Osteoblast (primary cell): Measurements from ENCODE around the gene DNAH7. TPM values are rescaled to one million over a fixed set of nuclear protein-coding genes. Genes with fewer than 3 reads are reported as not detected.

Source experiments
- DNase-seq: peaks from one replicate; pipeline ENCODE4 v3.0.0; 2011; ENCODE audit warnings: low spot score, mixed read lengths; ENCODE audit not compliant: insufficient read length; ENCODE audit errors: missing footprints
- H2AFZ ChIP-seq: 2 replicates; pipeline ENCODE4 v1.6.0; 2011; ENCODE audit warnings: mild to moderate bottlenecking, low read length
- H3K27ac ChIP-seq: 2 replicates; pipeline ENCODE4 v1.5.1; 2011; ENCODE audit warnings: mild to moderate bottlenecking, low read depth, low read length, moderate library complexity
- H3K27me3 ChIP-seq: 2 replicates; pipeline ENCODE4 v1.6.0; 2012; ENCODE audit warnings: mild to moderate bottlenecking, control low read depth, inconsistent platforms, low read length, moderate library complexity; ENCODE audit not compliant: insufficient read depth
- H3K36me3 ChIP-seq: 2 replicates; pipeline ENCODE4 v1.5.1; 2011; ENCODE audit warnings: mild to moderate bottlenecking, low read length, control low read depth, moderate library complexity; ENCODE audit not compliant: insufficient read depth
- H3K4me1 ChIP-seq: 2 replicates; pipeline ENCODE4 v1.5.1; 2011; ENCODE audit warnings: mild to moderate bottlenecking, low read length, control low read depth, moderate library complexity; ENCODE audit not compliant: insufficient read depth
- H3K4me2 ChIP-seq: 2 replicates; pipeline ENCODE4 v1.6.0; 2011; ENCODE audit warnings: mild to moderate bottlenecking, low read length; ENCODE audit not compliant: insufficient read depth
- H3K4me3 ChIP-seq: fragments of 200-600 bp; sonication (generic); 3 replicates; pipeline ENCODE4 v1.5.1; 2012; ENCODE audit warnings: mild to moderate bottlenecking, low read length, inconsistent platforms; ENCODE audit not compliant: insufficient read depth
- H3K79me2 ChIP-seq: 2 replicates; pipeline ENCODE4 v1.6.0; 2012; ENCODE audit warnings: mild to moderate bottlenecking, low read length, control low read depth, inconsistent platforms; ENCODE audit not compliant: insufficient read depth
- H3K9me3 ChIP-seq: 2 replicates; pipeline ENCODE4 v1.5.1; 2011; ENCODE audit warnings: low read depth, low read length, control low read depth
- H4K20me1 ChIP-seq: 2 replicates; pipeline ENCODE4 v1.6.0; 2012; ENCODE audit warnings: mild to moderate bottlenecking, low read length, control low read depth; ENCODE audit not compliant: insufficient read depth
- total RNA-seq: library from RNA; depleted of rRNA; stranded (reverse); fragments of >200 nt; gene quantifications from 2 replicates; pipeline ENCODE4 v1.2.3, GENCODE V29; 2012
- TF ChIP-seq, protein P1 (sequence below): IDR thresholded peaks from 2 replicates; pipeline ENCODE4 v1.5.1; 2011; ENCODE audit warnings: mild to moderate bottlenecking, low read depth, low read length, moderate library complexity; ENCODE audit errors: extremely low read depth

DNAH7 gene
- total RNA-seq, 1 donor, result 2.5 TPM

DNA sequence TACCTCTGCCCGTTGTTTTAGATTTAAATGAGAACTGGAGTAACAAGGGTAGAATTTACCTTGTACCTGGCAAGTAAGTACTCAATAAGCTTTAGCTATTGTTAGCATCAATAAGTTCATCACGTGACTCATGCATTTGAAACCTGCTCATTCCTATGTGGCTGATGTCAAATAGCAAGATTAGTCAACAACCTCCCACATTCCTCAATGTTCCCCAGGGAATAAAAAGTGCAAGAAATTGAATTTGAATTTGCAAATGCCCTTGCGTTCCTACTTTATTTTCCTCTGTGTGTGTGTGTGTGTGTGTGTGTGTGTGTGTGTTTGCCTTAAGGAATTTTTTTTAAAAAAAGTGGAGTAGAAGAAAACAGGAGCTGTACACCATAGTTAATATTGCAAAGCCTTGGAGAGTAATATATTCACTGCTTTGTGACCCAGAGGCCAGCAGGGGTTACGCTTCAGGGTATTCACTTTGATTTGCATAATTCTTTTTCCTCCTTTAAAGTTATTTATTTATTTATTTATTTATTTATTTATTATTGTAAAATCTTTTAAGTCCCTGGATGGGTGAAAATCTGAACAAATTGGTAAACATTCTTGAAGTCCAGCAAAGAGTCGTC is 43.9 kb upstream of the DNAH7 start:
- TF ChIP-seq, protein P1, sequence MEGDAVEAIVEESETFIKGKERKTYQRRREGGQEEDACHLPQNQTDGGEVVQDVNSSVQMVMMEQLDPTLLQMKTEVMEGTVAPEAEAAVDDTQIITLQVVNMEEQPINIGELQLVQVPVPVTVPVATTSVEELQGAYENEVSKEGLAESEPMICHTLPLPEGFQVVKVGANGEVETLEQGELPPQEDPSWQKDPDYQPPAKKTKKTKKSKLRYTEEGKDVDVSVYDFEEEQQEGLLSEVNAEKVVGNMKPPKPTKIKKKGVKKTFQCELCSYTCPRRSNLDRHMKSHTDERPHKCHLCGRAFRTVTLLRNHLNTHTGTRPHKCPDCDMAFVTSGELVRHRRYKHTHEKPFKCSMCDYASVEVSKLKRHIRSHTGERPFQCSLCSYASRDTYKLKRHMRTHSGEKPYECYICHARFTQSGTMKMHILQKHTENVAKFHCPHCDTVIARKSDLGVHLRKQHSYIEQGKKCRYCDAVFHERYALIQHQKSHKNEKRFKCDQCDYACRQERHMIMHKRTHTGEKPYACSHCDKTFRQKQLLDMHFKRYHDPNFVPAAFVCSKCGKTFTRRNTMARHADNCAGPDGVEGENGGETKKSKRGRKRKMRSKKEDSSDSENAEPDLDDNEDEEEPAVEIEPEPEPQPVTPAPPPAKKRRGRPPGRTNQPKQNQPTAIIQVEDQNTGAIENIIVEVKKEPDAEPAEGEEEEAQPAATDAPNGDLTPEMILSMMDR, result no peak

DNA sequence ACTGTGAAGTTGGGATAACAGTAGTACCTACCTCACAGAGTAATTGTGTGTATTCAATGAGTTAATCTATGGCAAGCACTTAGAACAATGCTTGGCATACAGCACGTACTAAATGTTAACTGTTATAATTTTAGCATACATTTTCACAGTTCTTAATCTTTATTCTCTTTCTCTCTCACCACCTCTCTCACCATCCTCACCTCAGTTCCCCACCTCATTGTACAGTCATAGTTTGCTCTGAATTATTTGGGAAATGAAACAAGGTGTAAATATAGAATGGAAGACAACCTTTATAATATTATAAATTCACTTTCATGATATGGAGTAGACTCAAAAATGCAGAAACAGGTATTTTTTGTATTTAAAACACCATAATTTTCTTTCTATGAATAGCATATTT is 40.0 kb upstream of the DNAH7 start:
- DNase-seq, result no peak
- H2AFZ ChIP-seq, result no peak overlapping the region
- TF ChIP-seq, protein P1, result no peak

More for the DNA sequence above, 43.9 kb upstream of the DNAH7 start:
- no peaks in the 10 kb centered on the region for H3K79me2 ChIP-seq
- H3K4me2 ChIP-seq, result peak overlapping the region; percentile 77
- peak overlapping the region; percentile 40 for H3K4me3 ChIP-seq
- H3K4me1 ChIP-seq, result peaks cover 28% of the 10 kb centered on the region
- H4K20me1 ChIP-seq, result no peaks in the 10 kb centered on the region
- H2AFZ ChIP-seq, result no peak overlapping the region
- no peaks in the 10 kb centered on the region for H3K27me3 ChIP-seq
- no peaks in the 10 kb centered on the region for H3K36me3 ChIP-seq
- H3K9me3 ChIP-seq, result no peaks in the 10 kb centered on the region
- peak overlapping the region; percentile 98 for H3K27ac ChIP-seq
- DNase-seq, result peak; percentile 77

DNA sequence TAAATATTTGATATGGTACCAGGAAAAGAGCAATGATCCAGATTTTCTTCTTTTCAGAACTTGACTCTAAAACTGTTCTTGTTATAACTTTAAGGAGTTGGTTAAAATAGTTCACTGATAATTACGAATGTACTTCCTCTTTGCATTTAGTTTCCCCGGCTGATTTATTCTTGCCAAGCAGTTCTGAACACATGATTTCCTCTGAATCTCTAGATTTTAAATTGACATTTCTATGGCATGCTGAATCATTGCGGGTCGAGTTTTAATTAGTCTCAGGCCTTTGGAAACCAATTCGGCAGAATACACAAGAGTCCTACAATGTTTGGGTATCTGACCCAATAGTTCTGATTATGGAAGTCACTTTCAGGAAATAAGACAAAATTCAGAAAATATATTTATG is 37.3 kb upstream of the DNAH7 start:
- H3K4me1 ChIP-seq, result peaks cover 12% of the 10 kb centered on the region
- H3K27ac ChIP-seq, result no peak overlapping the region
- no peaks in the 10 kb centered on the region for H3K27me3 ChIP-seq
- H3K4me3 ChIP-seq, result no peak overlapping the region
- DNase-seq, result peak; percentile 72
- no peaks in the 10 kb centered on the region for H3K79me2 ChIP-seq
- H3K4me2 ChIP-seq, result no peak overlapping the region
- no peaks in the 10 kb centered on the region for H4K20me1 ChIP-seq
- H3K9me3 ChIP-seq, result no peaks in the 10 kb centered on the region
- H2AFZ ChIP-seq, result no peak overlapping the region
- no peaks in the 10 kb centered on the region for H3K36me3 ChIP-seq
- TF ChIP-seq, protein P1, result no peak

More for the DNA sequence above, 40.0 kb upstream of the DNAH7 start:
- Histone ChIP-seq H3K27ac (no peak overlapping the region), H4K20me1 (no peaks in the 10 kb centered on the region), H3K4me1 (peaks cover 22% of the 10 kb centered on the region), H3K36me3 (no peaks in the 10 kb centered on the region), H3K4me2 (no peak overlapping the region), H3K4me3 (no peak overlapping the region), H3K79me2 (no peaks in the 10 kb centered on the region), H3K27me3 (no peaks in the 10 kb centered on the region), H3K9me3 (no peaks in the 10 kb centered on the region)

DNA sequence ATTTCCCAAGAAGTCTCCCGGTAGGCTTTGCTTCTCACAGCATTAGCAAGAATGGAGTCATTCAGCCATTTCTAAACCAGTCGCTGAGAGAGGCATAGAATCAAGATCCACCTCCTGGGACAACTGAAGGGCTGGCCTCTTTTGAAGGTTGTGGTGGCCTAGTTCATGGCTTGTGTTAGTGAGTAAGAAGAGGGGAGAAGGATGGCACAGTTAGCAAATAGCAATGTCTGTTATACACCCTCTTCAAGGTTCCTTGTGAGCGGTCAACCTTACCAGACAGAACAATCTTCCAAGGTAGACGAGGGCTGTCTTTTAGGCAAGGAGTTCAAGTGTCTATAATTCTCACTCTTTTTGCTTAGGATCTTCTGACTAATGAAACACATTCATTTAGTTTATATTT is 35.4 kb upstream of the DNAH7 start:
- no peaks in the 10 kb centered on the region for H3K9me3 ChIP-seq
- peaks cover 14% of the 10 kb centered on the region for H3K4me1 ChIP-seq
- no peak overlapping the region for H3K27ac ChIP-seq
- no peak for DNase-seq
- H2AFZ ChIP-seq, result no peak overlapping the region
- no peaks in the 10 kb centered on the region for H3K79me2 ChIP-seq
- H3K4me3 ChIP-seq, result no peak overlapping the region
- TF ChIP-seq, protein P1, result no peak
- no peaks in the 10 kb centered on the region for H4K20me1 ChIP-seq
- H3K4me2 ChIP-seq, result no peak overlapping the region
- H3K27me3 ChIP-seq, result no peaks in the 10 kb centered on the region
- no peaks in the 10 kb centered on the region for H3K36me3 ChIP-seq
